ENCODE data around the gene LPCAT3. TPM values are rescaled to one million over a fixed set of nuclear protein-coding genes. Genes with fewer than 3 reads are reported as not detected.

Gene LPCAT3
- total RNA-seq, 1 donor from 2014 or later: 48.7 TPM

DNA sequence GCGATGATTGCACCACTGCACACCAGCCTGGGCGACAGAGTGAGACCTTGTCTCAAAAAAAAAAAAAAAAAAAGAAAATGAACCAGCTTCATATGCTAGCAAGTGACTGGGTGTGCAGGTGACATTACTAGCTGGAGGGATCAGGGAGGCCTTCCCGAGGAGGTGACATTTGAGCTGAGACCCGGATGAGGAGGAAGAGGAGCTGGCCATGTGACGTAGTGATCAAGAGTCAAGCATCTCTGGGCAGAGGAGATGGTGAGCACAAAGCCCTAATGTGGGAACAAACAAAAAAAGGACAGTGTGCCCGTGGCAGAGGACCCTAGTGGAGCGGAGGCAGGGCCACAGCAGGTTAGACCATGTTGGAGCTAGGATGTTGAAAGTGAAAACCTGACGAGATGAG, 70.7 kb downstream of the LPCAT3 start:
- peak; percentile 18 for DNase-seq
- intact Hi-C loops (cut with DNase I): loop anchor here (10.0 kb wide), 1 partner anchor 167 kb away; no protein-coding TSS in a partner anchor
- ATAC-seq (ENCODE audit: poor library complexity): no peak

DNA sequence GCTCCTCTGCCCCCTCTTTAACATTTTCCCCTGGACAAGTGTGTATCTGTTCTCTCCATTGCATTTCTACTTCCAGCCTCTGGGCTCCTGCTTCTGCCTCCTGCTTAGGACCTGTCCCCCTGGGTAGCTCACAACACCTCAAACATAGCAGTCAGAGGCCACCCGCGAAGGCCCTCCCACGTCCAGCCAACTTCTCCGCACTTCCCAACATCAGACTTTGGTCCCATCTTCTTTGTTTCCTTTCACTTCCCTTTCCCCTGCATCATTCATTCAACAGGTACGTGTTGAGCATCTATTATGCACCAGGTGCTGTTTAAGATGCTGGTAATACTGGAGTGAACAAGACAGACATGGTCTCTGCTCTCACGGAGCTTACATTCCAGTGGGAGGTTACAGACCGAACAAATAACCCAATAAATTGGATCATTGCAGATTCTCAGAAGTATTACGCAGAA, 71.3 kb downstream of the LPCAT3 start:
- DNase-seq (peak; percentile 29), ATAC-seq (ENCODE audit: poor library complexity) (no peak)
- intact Hi-C loops (cut with DNase I): loop anchor here (10.0 kb wide), 1 partner anchor 168 kb away; no protein-coding TSS in a partner anchor

DNA sequence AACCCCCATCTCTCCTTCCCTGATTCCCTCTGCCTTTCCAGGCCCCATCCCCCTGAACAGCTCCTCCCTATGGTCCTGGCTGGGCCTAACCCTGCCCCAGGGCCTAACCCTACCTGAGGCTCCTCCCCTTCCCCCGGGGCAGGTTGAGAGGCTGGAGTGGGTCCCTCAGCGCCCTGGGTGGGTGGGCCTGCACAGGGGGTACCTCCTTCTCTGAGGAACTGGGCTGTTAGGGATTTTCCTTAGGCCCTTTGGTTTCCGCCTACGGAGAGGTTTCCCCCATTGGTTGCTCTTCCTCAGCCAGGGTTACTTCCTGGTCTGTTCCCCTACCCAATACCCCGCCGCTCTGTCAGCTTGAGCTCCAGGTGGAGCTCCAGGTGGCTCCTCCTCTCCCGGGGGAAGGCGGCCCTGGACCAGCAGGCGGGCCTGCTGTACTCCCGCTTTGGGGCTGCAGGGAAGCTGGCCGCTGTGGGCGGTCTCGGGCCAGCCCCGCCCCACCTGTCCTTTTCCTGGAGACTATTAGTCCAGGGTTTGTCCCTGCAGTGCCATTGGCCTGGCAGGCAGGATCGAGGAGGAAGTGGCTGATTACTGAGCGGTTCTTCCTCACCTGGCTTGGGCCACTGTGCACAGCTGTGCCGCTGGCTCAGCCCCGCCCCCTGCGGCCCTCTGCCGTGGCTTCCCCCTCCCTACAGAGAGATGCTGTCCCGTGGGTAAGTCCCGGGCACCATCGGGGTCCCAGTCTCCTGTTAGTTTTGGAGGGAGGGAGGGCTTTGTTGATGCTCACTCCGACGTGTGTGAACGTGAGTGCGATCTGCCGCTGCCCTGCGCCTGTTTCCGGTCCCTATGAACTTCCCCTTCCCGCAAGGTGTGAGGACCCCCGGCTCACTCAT, 72.0 kb downstream of the LPCAT3 start:
- peak; percentile 74 for DNase-seq
- intact Hi-C loops (cut with DNase I): loop anchor here (10.0 kb wide), 1 partner anchor 169 kb away; no protein-coding TSS in a partner anchor

DNA sequence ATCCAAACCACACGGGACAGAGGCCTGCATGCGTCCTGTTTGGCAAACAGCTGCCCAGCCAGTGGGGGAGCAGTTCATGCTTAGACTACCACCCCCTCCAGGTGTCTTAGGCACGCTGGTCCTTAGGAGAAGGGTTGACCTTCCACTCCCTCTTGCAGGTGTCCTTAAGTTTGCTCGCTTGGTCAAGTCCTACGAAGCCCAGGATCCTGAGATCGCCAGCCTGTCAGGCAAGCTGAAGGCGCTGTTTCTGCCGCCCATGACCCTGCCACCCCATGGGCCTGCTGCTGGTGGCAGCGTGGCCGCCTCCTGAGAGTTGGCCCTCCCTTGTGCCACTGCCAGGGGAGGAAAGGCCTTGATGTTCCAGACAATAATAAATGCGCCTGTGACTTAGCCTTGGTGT, 72.7 kb downstream of the LPCAT3 start:
- ATAC-seq (ENCODE audit: poor library complexity) (no peak), DNase-seq (no peak)
- intact Hi-C loops (cut with DNase I): loop anchor here (10.0 kb wide), 1 partner anchor 169 kb away; no protein-coding TSS in a partner anchor

More for the DNA sequence above, 72.0 kb downstream of the LPCAT3 start:
- ATAC-seq (ENCODE audit: poor library complexity): no peak

DNA sequence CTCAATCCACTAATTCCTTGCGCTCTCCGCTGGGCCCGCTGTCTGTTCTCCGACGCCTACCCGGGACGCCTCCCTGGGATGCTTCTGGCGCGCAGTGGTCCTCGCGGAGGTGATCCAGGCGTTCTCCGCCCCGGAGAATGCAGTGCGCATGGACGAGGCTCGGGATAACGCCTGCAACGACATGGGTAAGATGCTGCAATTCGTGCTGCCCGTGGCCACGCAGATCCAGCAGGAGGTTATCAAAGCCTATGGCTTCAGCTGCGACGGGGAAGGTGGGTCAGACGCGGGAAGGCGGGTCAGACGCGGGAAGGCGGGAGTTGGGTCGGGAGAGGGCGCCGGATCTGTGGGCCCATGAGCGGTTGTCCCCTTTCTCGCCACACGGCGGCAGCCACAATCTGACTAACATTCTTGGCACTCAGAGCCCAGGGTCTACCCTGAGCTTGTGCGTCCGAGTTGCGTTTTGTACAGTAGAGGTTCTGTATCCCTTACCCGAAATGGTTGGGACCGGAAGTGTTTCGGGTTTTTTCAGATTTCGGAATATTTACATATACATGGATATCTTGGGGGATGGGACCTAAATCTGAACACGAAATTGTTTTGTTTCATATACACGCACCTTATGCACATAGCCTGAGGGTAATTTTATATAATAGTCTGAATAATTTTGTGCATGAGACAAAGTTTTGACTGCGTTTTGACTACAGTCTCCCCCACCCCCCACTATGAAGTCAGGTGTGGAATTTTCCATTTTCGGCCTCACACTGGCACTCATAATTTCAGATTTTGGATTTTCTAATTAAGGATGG, 73.7 kb downstream of the LPCAT3 start:
- DNase-seq (peak; percentile 97), ATAC-seq (ENCODE audit: poor library complexity) (peak; percentile 76)
- intact Hi-C loops (cut with DNase I): loop anchor here (5.0 to 10.0 kb wide), 2 partner anchors 98 to 170 kb away; no protein-coding TSS in a partner anchor

DNA sequence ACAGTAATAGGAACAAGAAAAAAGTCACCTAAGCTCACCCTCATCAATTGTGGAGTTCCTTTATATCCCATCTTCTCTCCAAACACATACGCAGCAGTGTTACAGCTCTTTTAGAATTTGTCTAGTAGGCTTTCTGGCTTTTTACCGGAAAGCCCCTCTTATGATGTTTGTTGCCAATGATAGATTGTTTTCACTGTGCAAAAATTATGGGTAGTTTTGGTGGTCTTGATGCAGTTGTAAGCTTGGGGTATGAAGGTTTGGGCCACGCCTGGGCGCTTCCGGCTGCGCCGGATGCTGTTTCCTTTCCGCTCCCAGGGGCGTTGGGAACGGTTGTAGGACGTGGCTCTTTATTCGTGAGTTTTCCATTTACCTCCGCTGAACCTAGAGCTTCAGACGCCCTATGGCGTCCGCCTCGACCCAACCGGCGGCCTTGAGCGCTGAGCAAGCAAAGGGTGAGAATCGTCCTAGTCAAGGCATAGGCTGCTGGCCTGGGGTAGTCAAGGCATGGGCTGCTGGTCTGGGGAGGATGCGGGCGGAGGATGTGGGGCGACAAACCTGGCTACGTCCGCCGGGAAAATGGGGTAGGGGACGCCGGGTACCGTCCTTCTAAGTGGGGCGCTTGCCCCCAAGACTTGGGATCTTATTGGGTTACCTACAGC, 74.4 kb downstream of the LPCAT3 start, which contains the start of the genes C12orf57 and RNU7-1:
TSS of gene C12orf57 (plus strand) at position 301 of the 659 bp plus-strand sequence. CDS start at position 401, 100 bp downstream.
TSS of gene RNU7-1 (plus strand) at position 95 of the 659 bp plus-strand sequence.
- peak; percentile 72 for ATAC-seq (ENCODE audit: poor library complexity)
- DNase-seq: peak; percentile 86
- intact Hi-C loops (cut with DNase I): loop anchor here (5.0 to 10.0 kb wide), 2 partner anchors 98 to 171 kb away; no protein-coding TSS in a partner anchor

GRCh38 chr12:6943389-6943721, 74.9 kb downstream of the LPCAT3 start:
- DNase-seq: peak; percentile 80
- peak; percentile 68 for ATAC-seq (ENCODE audit: poor library complexity)
- intact Hi-C loops (cut with DNase I): loop anchor here (5.0 to 10.0 kb wide), 2 partner anchors 99 to 171 kb away; no protein-coding TSS in a partner anchor

DNA sequence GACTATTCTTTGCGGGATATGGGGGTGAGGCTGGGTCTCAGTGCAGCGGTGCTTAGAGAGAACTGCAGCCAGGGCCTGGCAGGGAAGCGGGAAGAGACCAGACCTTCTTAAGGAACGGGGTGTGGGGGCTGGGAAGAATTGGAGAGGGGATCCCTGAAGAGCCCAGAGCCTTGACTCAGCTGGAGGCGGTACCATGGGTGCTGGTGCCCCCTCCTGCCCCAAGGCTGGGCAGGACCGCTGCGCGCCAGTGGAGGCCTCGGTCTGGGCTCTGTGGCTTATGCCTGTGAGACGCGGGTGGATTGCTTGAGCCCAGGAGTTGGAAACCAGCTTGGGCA, 76.0 kb downstream of the LPCAT3 start:
- intact Hi-C loops (cut with DNase I): loop anchor here (5.0 to 10.0 kb wide), 2 partner anchors 100 to 173 kb away; no protein-coding TSS in a partner anchor
- ATAC-seq (ENCODE audit: poor library complexity) (no peak), DNase-seq (peak; percentile 49)

DNA sequence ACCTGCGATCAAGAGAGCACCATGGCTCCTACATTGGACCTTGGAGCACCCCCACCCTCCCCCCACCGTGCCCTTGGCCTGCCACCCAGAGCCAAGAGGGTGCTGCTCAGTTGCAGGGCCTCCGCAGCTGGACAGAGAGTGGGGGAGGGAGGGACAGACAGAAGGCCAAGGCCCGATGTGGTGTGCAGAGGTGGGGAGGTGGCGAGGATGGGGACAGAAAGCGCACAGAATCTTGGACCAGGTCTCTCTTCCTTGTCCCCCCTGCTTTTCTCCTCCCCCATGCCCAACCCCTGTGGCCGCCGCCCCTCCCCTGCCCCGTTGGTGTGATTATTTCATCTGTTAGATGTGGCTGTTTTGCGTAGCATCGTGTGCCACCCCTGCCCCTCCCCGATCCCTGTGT, 76.5 kb downstream of the LPCAT3 start:
- ATAC-seq (ENCODE audit: poor library complexity): no peak
- DNase-seq: peak; percentile 52
- intact Hi-C loops (cut with DNase I): loop anchor here (5.0 to 10.0 kb wide), 2 partner anchors 101 to 173 kb away; no protein-coding TSS in a partner anchor

DNA sequence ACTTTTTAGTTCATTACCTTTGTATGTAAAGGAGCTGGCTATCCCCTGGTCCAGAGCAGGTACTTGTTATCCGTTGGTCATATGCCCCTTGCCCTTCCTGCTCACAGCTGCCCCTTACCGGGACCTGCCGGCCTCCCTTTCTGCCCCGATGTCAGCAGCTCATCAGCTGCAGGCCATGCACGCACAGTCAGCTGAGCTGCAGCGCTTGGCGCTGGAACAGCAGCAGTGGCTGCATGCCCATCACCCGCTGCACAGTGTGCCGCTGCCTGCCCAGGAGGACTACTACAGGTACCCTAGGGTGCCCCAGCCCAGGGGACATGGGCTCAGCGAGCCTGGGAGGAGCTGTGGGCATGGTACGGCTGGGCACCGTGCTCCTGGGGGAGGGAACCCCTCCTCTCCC, 77.0 kb downstream of the LPCAT3 start:
- ATAC-seq (ENCODE audit: poor library complexity) (no peak), DNase-seq (peak; percentile 62)
- intact Hi-C loops (cut with DNase I): loop anchor here (5.0 to 10.0 kb wide), 2 partner anchors 101 to 174 kb away; no protein-coding TSS in a partner anchor

- no peak for DNase-seq
- ATAC-seq (ENCODE audit: poor library complexity): no peak
- intact Hi-C loops (cut with DNase I): no loop called here
Observed at GRCh38 chr12:6939191-6939540, 79.1 kb downstream of the LPCAT3 start.

DNA sequence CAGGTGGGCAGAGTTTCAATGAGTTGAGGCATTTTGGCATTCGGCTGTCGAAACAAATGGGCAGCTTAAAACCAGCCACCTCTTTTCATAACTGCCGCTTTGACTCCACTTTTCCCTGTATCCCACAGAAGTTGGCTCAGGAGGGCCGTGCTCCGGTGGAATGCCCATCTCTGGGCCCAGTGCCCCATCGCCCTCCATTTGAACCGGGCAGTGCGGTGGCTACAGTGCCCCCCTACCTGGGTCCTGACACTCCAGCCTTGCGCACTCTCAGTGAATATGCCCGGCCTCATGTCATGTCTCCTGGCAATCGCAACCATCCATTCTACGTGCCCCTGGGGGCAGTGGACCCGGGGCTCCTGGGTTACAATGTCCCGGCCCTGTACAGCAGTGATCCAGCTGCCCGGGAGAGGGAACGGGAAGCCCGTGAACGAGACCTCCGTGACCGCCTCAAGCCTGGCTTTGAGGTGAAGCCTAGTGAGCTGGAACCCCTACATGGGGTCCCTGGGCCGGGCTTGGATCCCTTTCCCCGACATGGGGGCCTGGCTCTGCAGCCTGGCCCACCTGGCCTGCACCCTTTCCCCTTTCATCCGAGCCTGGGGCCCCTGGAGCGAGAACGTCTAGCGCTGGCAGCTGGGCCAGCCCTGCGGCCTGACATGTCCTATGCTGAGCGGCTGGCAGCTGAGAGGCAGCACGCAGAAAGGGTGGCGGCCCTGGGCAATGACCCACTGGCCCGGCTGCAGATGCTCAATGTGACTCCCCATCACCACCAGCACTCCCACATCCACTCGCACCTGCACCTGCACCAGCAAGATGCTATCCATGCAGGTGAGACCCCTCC, 79.7 kb downstream of the LPCAT3 start:
- no peak for ATAC-seq (ENCODE audit: poor library complexity)
- intact Hi-C loops (cut with DNase I): no loop called here
- DNase-seq: no peak

DNA sequence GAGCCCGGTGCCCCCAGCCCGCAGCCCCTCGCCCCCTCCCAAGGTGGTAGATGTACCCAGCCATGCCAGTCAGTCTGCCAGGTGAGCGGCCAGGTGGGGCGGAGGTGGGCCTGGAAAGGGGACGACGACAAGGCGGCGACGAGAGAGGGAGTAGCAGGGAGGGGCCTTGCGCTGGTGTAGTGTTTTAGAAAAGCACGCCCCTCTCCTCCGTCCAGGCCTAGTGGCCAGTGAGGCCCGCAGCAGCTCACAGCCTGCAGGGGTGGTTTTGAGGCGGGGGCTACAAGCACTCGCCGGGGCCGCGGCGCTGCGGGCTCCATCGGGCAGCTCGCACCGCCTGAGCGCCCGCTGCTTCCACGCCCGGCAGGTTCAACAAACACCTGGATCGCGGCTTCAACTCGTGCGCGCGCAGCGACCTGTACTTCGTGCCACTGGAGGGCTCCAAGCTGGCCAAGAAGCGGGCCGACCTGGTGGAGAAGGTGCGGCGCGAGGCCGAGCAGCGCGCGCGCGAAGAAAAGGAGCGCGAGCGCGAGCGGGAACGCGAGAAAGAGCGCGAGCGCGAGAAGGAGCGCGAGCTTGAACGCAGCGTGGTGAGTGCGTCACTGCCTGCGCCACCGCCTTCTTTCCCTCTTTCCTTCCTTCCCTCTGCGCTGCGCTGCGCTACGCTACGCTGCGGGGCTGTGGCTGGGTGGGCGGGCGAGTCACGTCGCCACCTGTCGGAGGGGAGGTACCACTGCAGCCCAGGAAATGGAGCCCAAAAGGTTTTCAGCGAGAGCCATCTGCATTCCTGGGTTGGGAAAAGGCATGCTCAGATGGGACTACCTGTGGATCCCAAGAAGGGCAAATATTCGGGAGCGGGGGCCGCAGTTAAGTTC, 80.6 kb downstream of the LPCAT3 start:
- DNase-seq: peak; percentile 96
- intact Hi-C loops (cut with DNase I): no loop called here
- ATAC-seq (ENCODE audit: poor library complexity): peak; percentile 88

DNA sequence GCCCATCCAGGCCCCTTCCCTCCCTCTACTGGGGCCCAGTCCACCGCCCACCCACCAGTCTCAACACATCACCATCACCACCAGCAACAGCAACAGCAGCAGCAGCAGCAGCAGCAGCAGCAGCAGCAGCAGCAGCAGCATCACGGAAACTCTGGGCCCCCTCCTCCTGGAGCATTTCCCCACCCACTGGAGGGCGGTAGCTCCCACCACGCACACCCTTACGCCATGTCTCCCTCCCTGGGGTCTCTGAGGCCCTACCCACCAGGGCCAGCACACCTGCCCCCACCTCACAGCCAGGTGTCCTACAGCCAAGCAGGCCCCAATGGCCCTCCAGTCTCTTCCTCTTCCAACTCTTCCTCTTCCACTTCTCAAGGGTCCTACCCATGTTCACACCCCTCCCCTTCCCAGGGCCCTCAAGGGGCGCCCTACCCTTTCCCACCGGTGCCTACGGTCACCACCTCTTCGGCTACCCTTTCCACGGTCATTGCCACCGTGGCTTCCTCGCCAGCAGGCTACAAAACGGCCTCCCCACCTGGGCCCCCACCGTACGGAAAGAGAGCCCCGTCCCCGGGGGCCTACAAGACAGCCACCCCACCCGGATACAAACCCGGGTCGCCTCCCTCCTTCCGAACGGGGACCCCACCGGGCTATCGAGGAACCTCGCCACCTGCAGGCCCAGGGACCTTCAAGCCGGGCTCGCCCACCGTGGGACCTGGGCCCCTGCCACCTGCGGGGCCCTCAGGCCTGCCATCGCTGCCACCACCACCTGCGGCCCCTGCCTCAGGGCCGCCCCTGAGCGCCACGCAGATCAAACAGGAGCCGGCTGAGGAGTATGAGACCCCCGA, 81.4 kb downstream of the LPCAT3 start:
- ATAC-seq (ENCODE audit: poor library complexity) (peak; percentile 8), DNase-seq (peak; percentile 54)
- intact Hi-C loops (cut with DNase I): no loop called here

GRCh38 chr12:6936194-6936635, 82.1 kb downstream of the LPCAT3 start:
- intact Hi-C loops (cut with DNase I): no loop called here
- ATAC-seq (ENCODE audit: poor library complexity): no peak
- DNase-seq: no peak

All from Right ventricle myocardium superior (tissue), 1 donor.